Cardiac atrium fibroblast (primary cell): ENCODE results near the gene HGFAC. TPM values are rescaled to one million over a fixed set of nuclear protein-coding genes. Genes with fewer than 3 reads are reported as not detected.

Experiments
- total RNA-seq: library from RNA; depleted of rRNA; stranded (reverse); fragments of >200 nt; gene quantifications from 2 replicates; pipeline ENCODE4 v1.2.3, GENCODE V29; 2015

The HGFAC gene
- not detected in 2 replicates for total RNA-seq

DNA sequence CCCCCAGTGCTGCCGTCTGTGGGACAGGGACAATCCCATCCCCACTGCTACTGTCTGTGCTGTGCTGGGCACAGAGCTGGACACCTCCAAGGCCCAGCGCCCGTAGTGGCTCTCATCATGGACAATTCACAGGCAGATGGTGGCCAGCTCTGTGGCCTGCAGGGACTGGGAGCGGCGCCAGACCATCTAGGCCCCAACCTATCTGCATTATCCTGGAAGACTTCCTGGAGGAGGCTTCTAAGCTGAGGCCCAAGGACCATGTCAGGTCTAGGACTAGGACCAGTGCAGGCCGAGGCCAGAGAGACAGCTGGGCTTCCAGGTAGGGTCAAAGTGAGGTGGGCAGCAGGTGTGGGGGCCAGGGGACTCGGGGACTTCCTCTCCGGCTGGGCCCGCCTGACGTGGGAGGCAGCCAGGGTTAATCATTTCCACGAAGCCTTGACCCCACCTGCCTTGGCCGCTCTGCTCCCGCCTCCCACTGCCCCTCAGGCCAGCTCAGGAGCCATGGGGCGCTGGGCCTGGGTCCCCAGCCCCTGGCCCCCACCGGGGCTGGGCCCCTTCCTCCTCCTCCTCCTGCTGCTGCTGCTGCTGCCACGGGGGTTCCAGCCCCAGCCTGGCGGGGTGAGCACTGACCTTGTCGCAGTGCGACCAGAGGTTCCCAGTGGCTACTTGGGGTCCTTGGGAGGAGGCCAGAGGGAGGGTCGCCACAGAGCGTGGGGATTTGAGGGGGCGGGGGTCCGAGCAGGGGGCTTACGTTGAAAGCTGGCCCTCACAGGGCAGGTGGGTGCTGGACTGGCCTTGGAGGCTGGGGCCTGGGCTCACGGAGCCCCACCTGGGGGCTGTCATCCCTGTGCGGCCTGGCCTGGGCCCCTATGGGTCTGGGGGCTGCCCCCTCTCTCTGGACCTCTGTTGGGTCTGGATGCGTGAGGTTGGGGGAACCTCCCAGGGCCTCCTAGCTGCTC lies at the start of gene HGFAC:
TSS of gene HGFAC (plus strand) at position 468 of the 959 bp plus-strand sequence. CDS start at position 502, 34 bp downstream.

DNA sequence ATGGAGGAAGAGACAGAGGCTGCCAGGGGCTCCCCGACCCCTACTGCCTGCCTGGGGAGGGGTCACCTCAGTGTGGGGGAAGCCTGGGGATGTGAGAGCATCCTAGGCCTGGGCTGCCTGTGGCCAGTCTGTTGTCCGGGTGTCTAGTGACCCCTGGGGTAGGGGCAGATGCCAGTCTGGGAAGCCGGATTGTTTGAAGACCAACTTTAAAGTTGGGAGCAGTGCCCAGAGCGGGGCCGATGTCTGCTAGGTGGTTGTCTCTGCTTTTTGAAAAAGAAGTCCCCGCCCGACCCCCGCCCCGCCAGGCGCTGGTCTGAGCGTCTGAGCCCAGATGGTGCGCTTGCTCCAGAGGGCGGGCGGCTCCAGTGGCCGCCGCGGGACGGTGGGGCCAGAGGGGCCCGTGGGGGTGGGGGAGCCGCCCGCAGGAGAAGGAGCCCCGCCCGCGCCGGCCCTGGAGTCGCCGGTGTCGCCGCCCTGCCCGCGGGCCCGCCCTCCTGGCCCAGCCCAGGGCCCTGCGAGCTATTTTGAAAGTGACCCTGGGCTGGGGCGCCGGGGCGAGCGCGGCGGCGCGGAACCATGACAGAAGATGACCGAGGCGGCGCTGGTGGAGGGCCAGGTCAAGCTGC lies 21.1 kb downstream of the HGFAC start, which contains the start of gene DOK7:
TSS of gene DOK7 (plus strand) at position 517 of the 626 bp plus-strand sequence. CDS start at position 587, 70 bp downstream.

Other genes with a start within 250 kb of the HGFAC start
- gene MSANTD1, start 192.8 kb upstream of the HGFAC start, total RNA-seq: 0.36 TPM in 1 of 2 replicates, not detected in the other
- gene RGS12, start 148.9 kb upstream of the HGFAC start, total RNA-seq: 2.9 and 4.0 TPM in 2 replicates
- gene DOK7, start 21.3 kb downstream of the HGFAC start, total RNA-seq: not detected in 2 replicates
- 154 and 246 TPM in 2 replicates for gene LRPAP1, start 90.5 kb downstream of the HGFAC start, total RNA-seq